A549 (cell line): ENCODE measurements around the gene NTM. TPM values are rescaled to one million over a fixed set of nuclear protein-coding genes. Genes with fewer than 3 reads are reported as not detected.

Experiments
- ATAC-seq, 2 experiments: fragments of 200-7000 bp in 1 of 2; fragments of >200 bp in 1 of 2; cut with Nextera tagmentation in 1 of 2; cut with Tn5 transposase in 1 of 2; 3 replicates each; pipeline versions ENCODE4 v1.8.0 to v1.9.1; 2018 to 2020; ENCODE audit warnings: mild to moderate bottlenecking in 1 of 2, moderate library complexity in 1 of 2
- CTCF ChIA-PET: fragments of 300-600 bp; sonication (Branson Sonifier 250); formaldehyde crosslinking; extraction: SDS; loops from one replicate; lab custom pipeline; 2021; ENCODE audit warnings: antibody characterized with exemption, inconsistent platforms; lab: Yijun Ruan, JAX
- POLR2A ChIA-PET: fragments of 350-600 bp; formaldehyde crosslinking; extraction: SDS; loops from one replicate; lab custom pipeline; 2021; ENCODE audit warnings: antibody characterized with exemption, inconsistent platforms; lab: Yijun Ruan, JAX
- DNase-seq, 2 experiments: peaks; one replicate each; pipeline versions ENCODE4 v3.0.0 to v3.0.0-alpha.2; 2011 to 2016; ENCODE audit warnings: low read depth in 1 of 2, low spot score in 1 of 2
- FAIRE-seq: peaks from 2 replicates; lab custom pipeline; 2011; peaks lifted over from hg19 to GRCh38; lab: Jason Lieb, UNC
- H3K27ac ChIP-seq, 2 experiments: fragments of >200 bp; sonication (Bioruptor Twin); formaldehyde crosslinking; 3 replicates each; pipeline ENCODE4 v1.5.1; 2016 to 2017
- H3K4me1 ChIP-seq: fragments of >200 bp; sonication (Bioruptor Twin); formaldehyde crosslinking; 3 replicates; pipeline ENCODE4 v1.6.1; 2016
- H3K4me2 ChIP-seq: fragments of >200 bp; sonication (Bioruptor Twin); formaldehyde crosslinking; 3 replicates; pipeline ENCODE4 v1.6.1; 2016
- H3K4me3 ChIP-seq: fragments of >200 bp; sonication (Bioruptor Twin); formaldehyde crosslinking; 3 replicates; pipeline ENCODE4 v1.5.1; 2016
- H3K9me3 ChIP-seq: fragments of >200 bp; sonication (Bioruptor Twin); formaldehyde crosslinking; 3 replicates; pipeline ENCODE4 v1.6.1; 2016
- BHLHE40 ChIP-seq: IDR thresholded peaks from 2 replicates; pipeline ENCODE4 v1.6.1; 2012; ENCODE audit warnings: low read depth, low read length, inconsistent platforms
- CEBPB ChIP-seq, 2 experiments: fragments of >200 bp in 1 of 2; sonication (Bioruptor Twin) in 1 of 2; formaldehyde crosslinking in 1 of 2; IDR thresholded peaks; 2 replicates each; pipeline ENCODE4 v1.6.1; 2012 to 2016
- CHD2 ChIP-seq: fragments of 150-350 bp; IDR thresholded peaks from 2 replicates; pipeline ENCODE4 v1.6.1; 2014; ENCODE audit warnings: low read length; ENCODE audit not compliant: partially characterized antibody
- CHD4 ChIP-seq: fragments of 200-600 bp; sonication (generic); IDR thresholded peaks from 2 replicates; pipeline ENCODE4 v1.6.1; 2016; ENCODE audit warnings: antibody characterized with exemption, mild to moderate bottlenecking, borderline replicate concordance
- E2F6 ChIP-seq: IDR thresholded peaks from 2 replicates; pipeline ENCODE4 v1.6.1; 2012; ENCODE audit warnings: low read depth, borderline replicate concordance
- ESRRA ChIP-seq: fragments of 150-350 bp; IDR thresholded peaks from 2 replicates; pipeline ENCODE4 v1.6.1; 2014; ENCODE audit warnings: mild to moderate bottlenecking, low read length, borderline replicate concordance
- FOXS1 ChIP-seq: fragments of 250-450 bp; sonication (Bioruptor Pico); IDR thresholded peaks from 2 replicates; pipeline ENCODE4 v1.5.0; 2020; ENCODE audit warnings: mild to moderate bottlenecking, moderate library complexity
- GATA3 ChIP-seq: IDR thresholded peaks from 2 replicates; pipeline ENCODE4 v1.6.1; 2012; ENCODE audit warnings: borderline replicate concordance
- HES2 ChIP-seq: fragments of >200 bp; sonication (Bioruptor Twin); formaldehyde crosslinking; IDR thresholded peaks from 2 replicates; pipeline ENCODE4 v1.6.1; 2016
- HEYL ChIP-seq: fragments of 250-450 bp; sonication (Bioruptor Pico); IDR thresholded peaks from 2 replicates; pipeline ENCODE4 v1.8.0; 2021; ENCODE audit warnings: mild to moderate bottlenecking, moderate library complexity
- HOXA7 ChIP-seq: fragments of 250-450 bp; sonication (Bioruptor Pico); IDR thresholded peaks from 2 replicates; pipeline ENCODE4 v1.5.0; 2020; ENCODE audit warnings: mild to moderate bottlenecking, moderate library complexity
- JUN ChIP-seq, 2 experiments: fragments of >200 bp; sonication (Bioruptor Twin); formaldehyde crosslinking; IDR thresholded peaks; 2 replicates in 1 of 2; 3 replicates in 1 of 2; pipeline ENCODE4 v1.6.1; 2016 to 2017
- MAZ ChIP-seq: fragments of 150-350 bp; IDR thresholded peaks from 2 replicates; pipeline ENCODE4 v1.6.1; 2014; ENCODE audit warnings: antibody characterized with exemption, low read depth, low read length, borderline replicate concordance
- PBX3 ChIP-seq: IDR thresholded peaks from 2 replicates; pipeline ENCODE4 v1.6.1; 2012
- POLR2A ChIP-seq: IDR thresholded peaks from 2 replicates; pipeline ENCODE4 v1.6.1; 2012; ENCODE audit warnings: mild to moderate bottlenecking, low read length
- RCOR1 ChIP-seq: fragments of 150-350 bp; IDR thresholded peaks from 2 replicates; pipeline ENCODE4 v1.6.1; 2014; ENCODE audit warnings: antibody characterized with exemption, low read length, low read depth
- RFX5 ChIP-seq: fragments of 450-650 bp; IDR thresholded peaks from 2 replicates; pipeline ENCODE4 v1.7.1; 2014; ENCODE audit warnings: antibody characterized with exemption, mild to moderate bottlenecking, moderate library complexity
- WGBS: methylation state at CpG from one replicate; pipeline ENCODE4 v1.1.6; 2017; ENCODE audit errors: missing lambda C conversion rate; 5-methylcytosine and 5-hydroxymethylcytosine counted together
- polyA plus RNA-seq, 4 experiments: library from polyadenylated mRNA; depleted of rRNA in 3 of 4; stranded (reverse); fragments of >200 nt; fragmentation: RNase III in 1 of 4; extraction: RNeasy Plus Mini Kit Qiagen cat#74134 plus additional on column Dnase treatment in 1 of 4; gene quantifications; 2 replicates in 3 of 4; 3 replicates in 1 of 4; pipeline ENCODE4 v1.2.3, GENCODE V29; 2011 to 2017
- small RNA-seq, 6 experiments: library from RNA; depleted of rRNA; stranded (forward); fragments of <200 nt; gene quantifications; one replicate each; pipeline ENCODE3, GENCODE V24; 2012
- TF ChIP-seq, protein P1 (sequence below): fragments of 250-450 bp; sonication (Bioruptor Pico); IDR thresholded peaks from 2 replicates; pipeline ENCODE4 v1.5.0; 2020; ENCODE audit warnings: low read depth, mild to moderate bottlenecking, moderate library complexity

The NTM gene
- polyA plus RNA-seq, 2 of the 4 experiments (the other 2 are of a cell fraction), result not detected

DNA sequence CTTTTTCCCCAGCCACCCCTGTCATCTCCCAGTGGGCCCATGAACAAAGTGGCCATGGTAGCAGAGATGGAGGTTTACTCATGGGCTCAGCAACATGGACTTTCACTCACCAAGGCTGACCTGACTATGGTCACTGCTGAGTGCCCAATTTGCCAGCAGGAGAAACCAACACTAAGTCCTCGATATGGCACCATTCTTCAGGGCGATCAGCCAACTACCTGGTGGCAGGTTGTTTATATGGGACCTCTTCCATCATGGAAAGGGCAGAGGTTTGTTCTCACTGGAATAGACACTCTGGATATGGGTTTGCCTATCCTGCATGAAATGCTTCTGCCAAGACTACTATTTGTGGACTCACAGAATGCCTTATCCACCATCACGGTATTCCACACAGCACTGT lies 1009.1 kb downstream of the NTM start:
- Histone ChIP-seq H3K4me3 (no peak overlapping the region), H3K4me1 (no peaks in the 10 kb centered on the region), H3K9me3 (no peaks in the 10 kb centered on the region), H3K27ac (no peak overlapping the region), H3K4me2 (no peak overlapping the region)
- FAIRE-seq (no peak), ATAC-seq (no peak), DNase-seq (no peak)
- TF ChIP-seq CHD4 (no peak), FOXS1 (CRISPR knock-in tag) (no peak), RCOR1 (no peak), E2F6 (no peak), HEYL (CRISPR knock-in tag) (no peak), POLR2A (no peak), HOXA7 (CRISPR knock-in tag) (no peak), PBX3 (no peak), CEBPB (IDR thresholded peaks at IDR 0.05) (no peak), GATA3 (no peak), HES2 (no peak), JUN (IDR thresholded peaks at IDR 0.05) (no peak), ESRRA (no peak), MAZ (no peak), RFX5 (no peak), BHLHE40 (no peak), CHD2 (no peak)
- TF ChIP-seq, protein P1, sequence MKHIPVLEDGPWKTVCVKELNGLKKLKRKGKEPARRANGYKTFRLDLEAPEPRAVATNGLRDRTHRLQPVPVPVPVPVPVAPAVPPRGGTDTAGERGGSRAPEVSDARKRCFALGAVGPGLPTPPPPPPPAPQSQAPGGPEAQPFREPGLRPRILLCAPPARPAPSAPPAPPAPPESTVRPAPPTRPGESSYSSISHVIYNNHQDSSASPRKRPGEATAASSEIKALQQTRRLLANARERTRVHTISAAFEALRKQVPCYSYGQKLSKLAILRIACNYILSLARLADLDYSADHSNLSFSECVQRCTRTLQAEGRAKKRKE, result no peak
- ChIA-PET CTCF (no interaction called here), POLR2A (no interaction called here)
- WGBS, result 17% methylated on average over 1 of the region's 3 CpGs

Small RNAs within 50 kb of the gene (small RNA-seq; reads per million reads assigned to genes)
- gene RNU6ATAC12P, result 0 reads per million in 6 experiments
